Measurements from ENCODE around the gene FFAR1.

Gene FFAR1

DNA sequence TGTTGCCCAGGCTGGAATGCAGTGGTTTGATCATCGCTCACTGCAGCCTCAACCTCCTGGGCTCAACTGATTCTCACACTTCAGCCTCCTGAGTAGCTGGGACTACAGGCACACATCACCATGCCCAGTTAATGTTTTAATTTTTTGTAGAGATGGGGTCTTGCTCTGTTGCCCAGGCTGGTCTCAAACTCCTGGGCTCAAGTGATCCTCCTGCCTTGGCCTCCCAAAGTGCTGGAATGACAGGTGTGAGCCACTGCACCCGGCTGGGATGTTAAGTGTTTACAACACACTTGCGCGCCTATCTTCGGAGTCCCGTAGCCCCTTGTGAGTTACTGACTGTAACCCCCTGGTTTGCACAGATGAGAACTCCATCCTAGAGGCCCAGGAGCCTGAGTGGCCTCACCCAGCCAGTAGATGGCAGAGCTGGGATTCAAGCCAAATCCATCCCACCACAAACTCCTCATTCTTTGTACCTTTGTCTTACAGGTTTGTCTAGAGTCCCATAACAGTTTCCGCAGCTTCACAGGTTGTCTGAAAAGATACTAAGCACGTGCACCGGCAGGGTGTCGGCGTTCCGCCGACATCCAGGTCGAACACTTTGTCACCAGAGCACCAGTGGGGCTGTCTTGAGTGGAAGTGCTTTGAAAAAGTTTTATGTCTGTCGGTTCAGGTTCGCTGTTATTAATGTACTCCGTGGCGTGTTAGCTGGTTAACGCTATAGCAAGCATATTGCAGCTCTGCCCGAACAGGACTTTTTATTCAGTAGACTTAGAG is 41.0 kb upstream of the FFAR1 start:
- no peaks in the 10 kb centered on the region for H3K27me3 ChIP-seq (ENCODE audit: control insufficient read depth in 2 of 2, insufficient read depth in 2 of 2, low read length in 2 of 2)
- no peaks in the 10 kb centered on the region for H3K4me1 ChIP-seq (ENCODE audit: control insufficient read depth in 2 of 2, insufficient read depth in 2 of 2, low read length in 2 of 2)
- no peaks in the 10 kb centered on the region for H3K9me3 ChIP-seq (ENCODE audit: control insufficient read depth in 2 of 2, low read length in 2 of 2)
- H3K36me3 ChIP-seq (ENCODE audit: control insufficient read depth in 2 of 2, insufficient read depth in 2 of 2, low read length in 2 of 2), result no peaks in the 10 kb centered on the region
- no peak overlapping the region for H3K27ac ChIP-seq (ENCODE audit: low read depth in 2 of 2, low read length in 2 of 2)
- H3K9ac ChIP-seq (ENCODE audit: low read depth in 1 of 2, low read length in 2 of 2), result no peak overlapping the region
- H3K4me3 ChIP-seq (ENCODE audit: low read length in 2 of 2), result no peak overlapping the region

- Histone ChIP-seq H3K27ac (ENCODE audit: low read depth in 2 of 2, low read length in 2 of 2) (no peak overlapping the region), H3K9me3 (ENCODE audit: control insufficient read depth in 2 of 2, low read length in 2 of 2) (no peaks in the 10 kb centered on the region), H3K9ac (ENCODE audit: low read depth in 1 of 2, low read length in 2 of 2) (no peak overlapping the region), H3K4me3 (ENCODE audit: low read length in 2 of 2) (no peak overlapping the region), H3K27me3 (ENCODE audit: control insufficient read depth in 2 of 2, insufficient read depth in 2 of 2, low read length in 2 of 2) (no peaks in the 10 kb centered on the region), H3K36me3 (ENCODE audit: control insufficient read depth in 2 of 2, insufficient read depth in 2 of 2, low read length in 2 of 2) (no peaks in the 10 kb centered on the region), H3K4me1 (ENCODE audit: control insufficient read depth in 2 of 2, insufficient read depth in 2 of 2, low read length in 2 of 2) (no peaks in the 10 kb centered on the region)
Measured at GRCh38 chr19:35307931-35308330, 39.8 kb upstream of the FFAR1 start.

DNA sequence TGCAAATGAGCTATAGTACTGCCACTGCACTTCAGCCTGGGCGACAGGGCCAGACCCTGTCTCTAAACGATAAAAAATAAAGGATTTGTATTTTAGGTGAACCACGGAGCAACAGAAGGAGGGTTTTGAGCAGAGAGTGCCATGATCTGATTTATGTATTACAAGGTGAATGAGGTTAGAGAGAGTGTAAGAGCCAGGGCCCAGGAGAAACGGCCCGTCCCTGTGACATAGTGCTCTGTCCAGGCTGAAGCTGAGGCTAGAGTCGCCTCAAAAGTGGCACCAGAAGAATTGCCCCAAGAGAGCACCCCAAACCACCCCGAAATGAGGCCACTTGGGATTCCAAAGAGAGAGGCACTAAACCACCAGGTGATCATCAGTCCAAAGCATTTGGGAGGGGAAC is 38.8 kb upstream of the FFAR1 start:
- Histone ChIP-seq H3K36me3 (ENCODE audit: control insufficient read depth in 2 of 2, insufficient read depth in 2 of 2, low read length in 2 of 2) (no peaks in the 10 kb centered on the region), H3K9ac (ENCODE audit: low read depth in 1 of 2, low read length in 2 of 2) (no peak overlapping the region), H3K9me3 (ENCODE audit: control insufficient read depth in 2 of 2, low read length in 2 of 2) (no peaks in the 10 kb centered on the region), H3K27me3 (ENCODE audit: control insufficient read depth in 2 of 2, insufficient read depth in 2 of 2, low read length in 2 of 2) (no peaks in the 10 kb centered on the region), H3K4me1 (ENCODE audit: control insufficient read depth in 2 of 2, insufficient read depth in 2 of 2, low read length in 2 of 2) (no peaks in the 10 kb centered on the region), H3K27ac (ENCODE audit: low read depth in 2 of 2, low read length in 2 of 2) (no peak overlapping the region), H3K4me3 (ENCODE audit: low read length in 2 of 2) (no peak overlapping the region)

- Histone ChIP-seq H3K27ac (ENCODE audit: low read depth in 2 of 2, low read length in 2 of 2) (no peak overlapping the region), H3K4me1 (ENCODE audit: control insufficient read depth in 2 of 2, insufficient read depth in 2 of 2, low read length in 2 of 2) (no peaks in the 10 kb centered on the region), H3K4me3 (ENCODE audit: low read length in 2 of 2) (no peak overlapping the region), H3K9me3 (ENCODE audit: control insufficient read depth in 2 of 2, low read length in 2 of 2) (no peaks in the 10 kb centered on the region), H3K27me3 (ENCODE audit: control insufficient read depth in 2 of 2, insufficient read depth in 2 of 2, low read length in 2 of 2) (no peaks in the 10 kb centered on the region), H3K9ac (ENCODE audit: low read depth in 1 of 2, low read length in 2 of 2) (no peak overlapping the region), H3K36me3 (ENCODE audit: control insufficient read depth in 2 of 2, insufficient read depth in 2 of 2, low read length in 2 of 2) (no peaks in the 10 kb centered on the region)
Measured at GRCh38 chr19:35309481-35310279, 38.0 kb upstream of the FFAR1 start.

GRCh38 chr19:35310331-35310730 is 37.4 kb upstream of the FFAR1 start:
- Histone ChIP-seq H3K4me1 (ENCODE audit: control insufficient read depth in 2 of 2, insufficient read depth in 2 of 2, low read length in 2 of 2) (no peaks in the 10 kb centered on the region), H3K4me3 (ENCODE audit: low read length in 2 of 2) (no peak overlapping the region), H3K36me3 (ENCODE audit: control insufficient read depth in 2 of 2, insufficient read depth in 2 of 2, low read length in 2 of 2) (no peaks in the 10 kb centered on the region), H3K9me3 (ENCODE audit: control insufficient read depth in 2 of 2, low read length in 2 of 2) (no peaks in the 10 kb centered on the region), H3K27me3 (ENCODE audit: control insufficient read depth in 2 of 2, insufficient read depth in 2 of 2, low read length in 2 of 2) (no peaks in the 10 kb centered on the region), H3K9ac (ENCODE audit: low read depth in 1 of 2, low read length in 2 of 2) (no peak overlapping the region), H3K27ac (ENCODE audit: low read depth in 2 of 2, low read length in 2 of 2) (no peak overlapping the region)

- Histone ChIP-seq H3K4me1 (ENCODE audit: control insufficient read depth in 2 of 2, insufficient read depth in 2 of 2, low read length in 2 of 2) (no peaks in the 10 kb centered on the region), H3K27ac (ENCODE audit: low read depth in 2 of 2, low read length in 2 of 2) (no peak overlapping the region), H3K9me3 (ENCODE audit: control insufficient read depth in 2 of 2, low read length in 2 of 2) (no peaks in the 10 kb centered on the region), H3K4me3 (ENCODE audit: low read length in 2 of 2) (no peak overlapping the region), H3K36me3 (ENCODE audit: control insufficient read depth in 2 of 2, insufficient read depth in 2 of 2, low read length in 2 of 2) (no peaks in the 10 kb centered on the region), H3K27me3 (ENCODE audit: control insufficient read depth in 2 of 2, insufficient read depth in 2 of 2, low read length in 2 of 2) (no peaks in the 10 kb centered on the region), H3K9ac (ENCODE audit: low read depth in 1 of 2, low read length in 2 of 2) (no peak overlapping the region)
Measured at GRCh38 chr19:35310811-35311465, 36.8 kb upstream of the FFAR1 start.

DNA sequence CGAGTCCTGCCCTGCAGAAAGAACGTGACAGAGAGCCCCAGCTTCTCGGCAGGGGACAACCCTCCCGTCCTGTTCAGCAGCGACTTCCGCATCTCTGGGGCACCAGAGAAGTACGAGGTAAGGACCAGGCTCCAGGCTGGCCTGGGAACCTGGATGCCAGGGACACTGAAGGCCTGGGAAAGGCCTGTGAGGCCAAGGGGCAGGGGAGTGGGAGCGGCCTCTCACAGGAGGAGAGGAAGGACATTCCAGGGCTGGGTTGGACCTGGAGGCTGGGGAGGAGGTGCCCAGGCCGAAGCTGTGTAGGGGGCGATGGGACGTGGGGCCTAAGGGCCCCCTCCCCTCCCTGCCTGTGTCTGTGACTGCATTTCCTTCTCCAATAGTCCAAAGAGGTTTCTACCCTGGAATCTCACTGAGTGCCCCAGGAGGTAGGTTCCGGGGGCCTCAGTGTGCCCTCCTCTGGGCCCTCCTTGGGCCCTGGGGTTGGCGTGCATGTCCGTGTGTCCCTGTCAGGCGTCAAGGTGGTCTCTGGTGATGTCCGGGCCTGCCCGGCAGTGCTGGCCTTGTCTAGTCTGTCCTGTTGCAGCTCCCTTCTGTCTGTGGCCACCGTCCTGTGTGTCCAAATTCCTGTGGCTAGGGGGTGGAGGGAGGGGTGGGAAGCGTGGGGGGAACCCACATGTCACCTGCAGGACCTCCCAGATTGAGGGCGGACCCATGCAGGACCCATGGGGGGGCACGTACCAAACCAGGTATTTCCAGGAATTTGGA is 35.6 kb upstream of the FFAR1 start:
- no peak overlapping the region for H3K4me3 ChIP-seq (ENCODE audit: low read length in 2 of 2)
- H3K9me3 ChIP-seq (ENCODE audit: control insufficient read depth in 2 of 2, low read length in 2 of 2), result no peaks in the 10 kb centered on the region
- H3K9ac ChIP-seq (ENCODE audit: low read depth in 1 of 2, low read length in 2 of 2), result no peak overlapping the region
- H3K27me3 ChIP-seq (ENCODE audit: control insufficient read depth in 2 of 2, insufficient read depth in 2 of 2, low read length in 2 of 2), result no peaks in the 10 kb centered on the region
- no peaks in the 10 kb centered on the region for H3K36me3 ChIP-seq (ENCODE audit: control insufficient read depth in 2 of 2, insufficient read depth in 2 of 2, low read length in 2 of 2)
- H3K27ac ChIP-seq (ENCODE audit: low read depth in 2 of 2, low read length in 2 of 2), result no peak overlapping the region
- H3K4me1 ChIP-seq (ENCODE audit: control insufficient read depth in 2 of 2, insufficient read depth in 2 of 2, low read length in 2 of 2), result no peaks in the 10 kb centered on the region

GRCh38 chr19:35313587-35313986 is 34.1 kb upstream of the FFAR1 start:
- H3K4me1 ChIP-seq (ENCODE audit: control insufficient read depth in 2 of 2, insufficient read depth in 2 of 2, low read length in 2 of 2), result no peaks in the 10 kb centered on the region
- H3K9me3 ChIP-seq (ENCODE audit: control insufficient read depth in 2 of 2, low read length in 2 of 2), result no peaks in the 10 kb centered on the region
- H3K4me3 ChIP-seq (ENCODE audit: low read length in 2 of 2), result no peak overlapping the region
- H3K27me3 ChIP-seq (ENCODE audit: control insufficient read depth in 2 of 2, insufficient read depth in 2 of 2, low read length in 2 of 2), result no peaks in the 10 kb centered on the region
- no peak overlapping the region for H3K27ac ChIP-seq (ENCODE audit: low read depth in 2 of 2, low read length in 2 of 2)
- H3K36me3 ChIP-seq (ENCODE audit: control insufficient read depth in 2 of 2, insufficient read depth in 2 of 2, low read length in 2 of 2), result no peaks in the 10 kb centered on the region
- H3K9ac ChIP-seq (ENCODE audit: low read depth in 1 of 2, low read length in 2 of 2), result no peak overlapping the region

- Histone ChIP-seq H3K4me3 (ENCODE audit: low read length in 2 of 2) (no peak overlapping the region), H3K9me3 (ENCODE audit: control insufficient read depth in 2 of 2, low read length in 2 of 2) (no peaks in the 10 kb centered on the region), H3K9ac (ENCODE audit: low read depth in 1 of 2, low read length in 2 of 2) (no peak overlapping the region), H3K27me3 (ENCODE audit: control insufficient read depth in 2 of 2, insufficient read depth in 2 of 2, low read length in 2 of 2) (no peaks in the 10 kb centered on the region), H3K36me3 (ENCODE audit: control insufficient read depth in 2 of 2, insufficient read depth in 2 of 2, low read length in 2 of 2) (no peaks in the 10 kb centered on the region), H3K4me1 (ENCODE audit: control insufficient read depth in 2 of 2, insufficient read depth in 2 of 2, low read length in 2 of 2) (peaks cover 2% of the 10 kb centered on the region in 2 donors), H3K27ac (ENCODE audit: low read depth in 2 of 2, low read length in 2 of 2) (no peak overlapping the region)
Measured at GRCh38 chr19:35314031-35314430, 33.7 kb upstream of the FFAR1 start.

Data from mucosa of rectum (tissue), 2 donors.